ENCODE results near the gene OR6T1. TPM values are rescaled to one million over a fixed set of nuclear protein-coding genes. Genes with fewer than 3 reads are reported as not detected.

The OR6T1 gene
- total RNA-seq, 8 experiments from 2014 or later: 0.27 to 0.42 (median 0.33) TPM; not detected in 5

DNA sequence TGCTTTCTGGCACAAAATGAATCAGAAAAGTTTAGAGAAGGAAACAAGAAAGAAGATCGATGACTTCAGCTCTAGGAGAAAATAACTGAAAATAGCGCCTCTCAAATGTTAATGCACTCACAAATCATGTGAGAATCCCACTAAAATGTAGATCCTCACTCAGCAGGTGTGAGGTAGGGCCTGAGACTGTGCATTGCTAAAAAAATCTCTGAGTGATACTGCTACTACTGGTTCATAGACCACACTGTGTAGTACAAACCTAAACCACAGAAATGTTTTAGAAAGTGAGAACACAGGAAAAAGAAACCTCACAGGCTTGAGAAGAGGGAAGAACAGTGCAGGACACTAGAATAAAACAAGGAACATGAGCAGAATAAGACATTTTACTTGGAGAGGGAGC is 39.7 kb downstream of the OR6T1 start:
- in situ Hi-C loops (cut with MboI; ENCODE audit: low pct_unique_long_range_greater_than_20kb in 2 of 9, low sequenced_read_pairs in 9 of 9, unreplicated experiment in 9 of 9): no loop called here
- no peak overlapping the region for H3K4me3 ChIP-seq
- 0 to 100% (median 85%) methylated on average over 1 to 2 of the region's 2 CpGs; no CpG with 5 or more reads in 1 of the 10 experiments for WGBS, 10 experiments

DNA sequence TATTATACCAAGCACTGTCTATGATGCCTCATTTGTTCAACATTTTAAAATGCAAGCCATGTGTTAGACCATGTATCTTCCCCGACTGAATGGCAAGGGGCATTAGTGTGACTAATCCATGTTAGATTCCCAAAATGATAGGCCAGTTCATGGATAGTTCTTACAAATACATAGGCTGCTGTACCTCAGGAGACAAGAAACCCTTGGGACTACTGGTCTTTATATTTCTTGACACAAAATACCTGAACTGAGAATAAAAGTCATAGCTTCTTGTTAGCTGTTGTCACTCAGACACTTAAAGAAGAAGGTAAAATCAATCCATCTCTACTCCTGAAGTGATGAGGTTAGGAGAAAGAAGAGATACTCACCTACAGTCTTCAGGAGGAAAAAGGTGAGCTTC is 41.8 kb downstream of the OR6T1 start, which contains the start of gene OR8D4:
OR8D4 (plus strand) TSS at position 301 of the 400 bp plus-strand sequence. CDS start 4,265 bp downstream, outside the sequence.
- no peak for ATAC-seq (replicated peaks in 6 of 8)
- Histone ChIP-seq H3K4me1 (replicated peaks in 1 of 2) (no peaks in the 10 kb centered on the region), H3K27ac (no peak within 1 kb of the TSS), H3K4me3 (no peak within 1 kb of the TSS)
- in situ Hi-C loops (cut with MboI; ENCODE audit: low pct_unique_long_range_greater_than_20kb in 2 of 9, low sequenced_read_pairs in 9 of 9, unreplicated experiment in 9 of 9): no loop called here
- 0 to 100% (median 80%) methylated on average over 1 of the region's 1 CpG for WGBS, 10 experiments

More for the DNA sequence above, 39.7 kb downstream of the OR6T1 start:
- no peaks in the 10 kb centered on the region for H3K4me1 ChIP-seq (replicated peaks in 1 of 2)
- no peak for ATAC-seq (replicated peaks in 6 of 8)
- no peak overlapping the region for H3K27ac ChIP-seq

DNA sequence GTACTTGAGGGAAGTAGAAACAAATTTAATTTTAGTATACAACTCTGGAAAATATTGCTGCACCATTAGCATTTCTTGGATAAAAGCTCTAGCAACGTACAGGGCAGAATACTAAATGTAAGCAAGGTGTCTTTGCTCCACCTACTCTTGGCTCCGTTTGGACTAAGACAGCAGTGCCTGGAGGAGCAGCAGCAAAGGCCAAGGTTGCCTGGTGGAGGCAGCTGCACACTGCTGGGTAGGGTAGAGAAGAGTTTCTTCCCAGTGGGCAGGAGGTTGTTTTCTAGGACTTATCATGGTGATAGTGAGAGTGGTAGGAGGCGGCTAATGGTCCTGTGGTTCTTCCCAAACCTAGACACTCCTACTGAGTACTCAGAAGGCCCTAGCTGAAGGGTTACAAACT is 43.8 kb downstream of the OR6T1 start:
- H3K4me3 ChIP-seq: no peak overlapping the region
- no peaks in the 10 kb centered on the region for H3K4me1 ChIP-seq (replicated peaks in 1 of 2)
- H3K27ac ChIP-seq: no peak overlapping the region
- ATAC-seq (replicated peaks in 6 of 8): no peak
- in situ Hi-C loops (cut with MboI; ENCODE audit: low pct_unique_long_range_greater_than_20kb in 2 of 9, low sequenced_read_pairs in 9 of 9, unreplicated experiment in 9 of 9): no loop called here
- 0 to 81% (median 60%) methylated on average over 1 to 3 of the region's 3 CpGs; no CpG with 5 or more reads in 2 of the 10 experiments for WGBS, 10 experiments

Other genes with a start within 250 kb of the OR6T1 start
- gene ZNF202, start 202.2 kb downstream of the OR6T1 start, total RNA-seq: 10 to 100 TPM in 5 of 8 experiments, 1 to 10 TPM in 3; 5.4 to 13.6 (median 10.5) TPM
- gene OR6X1, start 189.3 kb downstream of the OR6T1 start, total RNA-seq: under 1 TPM in 2 of 8 experiments, not detected in 6; 0.18 to 0.57 TPM
- gene OR6M1, start 137.5 kb downstream of the OR6T1 start, total RNA-seq: under 1 TPM in 1 of 8 experiments, not detected in 7; 0.76 TPM
- not detected for gene TMEM225, start 58.2 kb downstream of the OR6T1 start, total RNA-seq
- gene OR8D4, start 41.7 kb downstream of the OR6T1 start, total RNA-seq: under 1 TPM in 4 of 8 experiments, not detected in 4; 0.09 to 0.57 (median 0.14) TPM
- gene OR4D5, start 4.2 kb downstream of the OR6T1 start, total RNA-seq: not detected
- under 1 TPM in 5 of 8 experiments, not detected in 3; 0.17 to 0.85 (median 0.36) TPM for gene OR10S1, start 33.9 kb upstream of the OR6T1 start, total RNA-seq
- gene OR10G6, start 51.3 kb upstream of the OR6T1 start, total RNA-seq: under 1 TPM in 1 of 8 experiments, not detected in 7; 0.38 TPM
- under 1 TPM in 5 of 8 experiments, not detected in 3; 0.05 to 0.24 (median 0.13) TPM for gene OR10G4, start 69.2 kb upstream of the OR6T1 start, total RNA-seq
- under 1 TPM in 1 of 8 experiments, not detected in 7; 0.38 TPM for gene OR10G9, start 79.2 kb upstream of the OR6T1 start, total RNA-seq
- under 1 TPM in 1 of 8 experiments, not detected in 7; 0.17 TPM for gene OR10G8, start 83.0 kb upstream of the OR6T1 start, total RNA-seq
- gene OR10G7, start 97.5 kb upstream of the OR6T1 start, total RNA-seq: under 1 TPM in 3 of 8 experiments, not detected in 5; 0.08 to 0.35 (median 0.14) TPM
- 10 to 100 TPM in 6 of 8 experiments, 1 to 10 TPM in 2; 7.0 to 34.7 (median 15.4) TPM for gene VWA5A, start 171.6 kb upstream of the OR6T1 start, total RNA-seq
- under 1 TPM in 3 of 8 experiments, not detected in 5; 0.17 to 0.43 (median 0.28) TPM for gene OR10D3, start 239.5 kb upstream of the OR6T1 start, total RNA-seq

Measured in motor neuron (in vitro differentiated cells).